GM12873 (cell line): ENCODE measurements around the gene MAPK8.

Experiments
- TF ChIP-seq, protein P1 (sequence below): IDR thresholded peaks from 2 replicates; pipeline ENCODE4 v1.5.1; 2012; ENCODE audit warnings: low read depth, mild to moderate bottlenecking, moderate library complexity, low read length, control low read depth; ENCODE audit not compliant: insufficient read depth; ENCODE audit errors: missing control alignments

The MAPK8 gene

DNA sequence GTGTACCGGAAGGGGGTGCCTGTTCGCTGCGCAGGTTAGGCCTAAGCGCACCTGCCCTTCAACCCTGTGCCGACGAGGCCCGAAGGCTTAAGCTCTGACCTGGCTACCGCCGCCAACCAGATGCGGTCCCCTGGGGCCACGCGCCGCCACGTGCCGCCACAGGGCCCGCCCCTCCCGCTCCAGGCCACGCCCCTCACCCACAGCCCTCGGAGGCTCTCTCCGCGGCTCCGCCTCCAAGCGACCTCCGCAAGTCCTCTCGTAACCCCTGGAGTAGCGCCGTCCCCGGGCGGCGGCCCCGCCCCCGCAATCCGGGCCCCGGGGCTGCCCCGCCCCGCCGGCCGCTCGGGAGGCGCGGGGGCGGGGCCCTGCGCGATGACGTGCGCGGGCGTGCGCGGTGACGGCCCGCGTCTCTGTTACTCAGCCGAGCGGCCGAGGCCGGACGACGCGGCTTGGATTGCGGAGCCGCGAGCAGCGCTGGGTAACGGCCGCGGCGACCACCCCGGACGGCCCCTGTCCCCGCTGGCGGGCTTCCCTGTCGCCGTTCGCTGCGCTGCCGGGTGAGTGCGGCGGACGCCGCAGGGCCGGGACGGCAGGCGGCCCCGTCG, at the start of gene MAPK8:
Gene MAPK8 (plus strand): TSS at position 413 of the 605 bp plus-strand sequence. CDS start 94,984 bp downstream, outside the sequence.
- TF ChIP-seq, protein P1, sequence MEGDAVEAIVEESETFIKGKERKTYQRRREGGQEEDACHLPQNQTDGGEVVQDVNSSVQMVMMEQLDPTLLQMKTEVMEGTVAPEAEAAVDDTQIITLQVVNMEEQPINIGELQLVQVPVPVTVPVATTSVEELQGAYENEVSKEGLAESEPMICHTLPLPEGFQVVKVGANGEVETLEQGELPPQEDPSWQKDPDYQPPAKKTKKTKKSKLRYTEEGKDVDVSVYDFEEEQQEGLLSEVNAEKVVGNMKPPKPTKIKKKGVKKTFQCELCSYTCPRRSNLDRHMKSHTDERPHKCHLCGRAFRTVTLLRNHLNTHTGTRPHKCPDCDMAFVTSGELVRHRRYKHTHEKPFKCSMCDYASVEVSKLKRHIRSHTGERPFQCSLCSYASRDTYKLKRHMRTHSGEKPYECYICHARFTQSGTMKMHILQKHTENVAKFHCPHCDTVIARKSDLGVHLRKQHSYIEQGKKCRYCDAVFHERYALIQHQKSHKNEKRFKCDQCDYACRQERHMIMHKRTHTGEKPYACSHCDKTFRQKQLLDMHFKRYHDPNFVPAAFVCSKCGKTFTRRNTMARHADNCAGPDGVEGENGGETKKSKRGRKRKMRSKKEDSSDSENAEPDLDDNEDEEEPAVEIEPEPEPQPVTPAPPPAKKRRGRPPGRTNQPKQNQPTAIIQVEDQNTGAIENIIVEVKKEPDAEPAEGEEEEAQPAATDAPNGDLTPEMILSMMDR: no peak

DNA sequence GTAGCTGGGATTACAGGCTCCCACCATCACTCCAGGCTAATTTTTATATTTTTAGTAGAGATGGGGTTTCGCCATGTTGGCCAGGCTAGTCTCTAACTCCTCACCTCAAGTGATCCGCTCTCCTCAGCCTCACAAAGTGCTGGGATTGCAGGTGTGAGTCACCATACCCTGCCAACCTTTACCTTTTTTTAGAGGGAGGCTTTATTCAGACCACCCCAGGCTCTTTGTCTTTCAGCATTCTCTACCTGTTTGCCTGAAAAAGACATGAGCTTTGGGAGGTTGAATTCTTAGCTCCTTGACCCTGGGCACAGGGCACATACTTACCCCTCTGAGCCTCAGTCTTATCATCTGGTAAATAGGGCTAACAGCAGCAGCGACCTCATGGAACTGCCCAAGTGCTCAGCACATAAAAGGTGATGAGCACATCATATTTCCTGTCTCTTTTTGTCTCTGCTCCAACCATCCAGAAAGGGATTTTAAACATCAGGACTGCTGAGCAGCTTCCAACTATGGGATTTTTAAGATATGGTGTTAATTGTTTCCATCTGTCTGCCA, 49.0 kb upstream of the MAPK8 start:
- TF ChIP-seq, protein P1: no peak

- TF ChIP-seq, protein P1: no peak
Observed at GRCh38 chr10:48258105-48258504, 48.4 kb upstream of the MAPK8 start.

GRCh38 chr10:48266528-48266927, 39.9 kb upstream of the MAPK8 start:
- TF ChIP-seq, protein P1: peak; percentile 24

- TF ChIP-seq, protein P1: no peak
Observed at GRCh38 chr10:48271047-48271730, 35.3 kb upstream of the MAPK8 start.

GRCh38 chr10:48272682-48273081, 33.8 kb upstream of the MAPK8 start:
- TF ChIP-seq, protein P1: no peak

DNA sequence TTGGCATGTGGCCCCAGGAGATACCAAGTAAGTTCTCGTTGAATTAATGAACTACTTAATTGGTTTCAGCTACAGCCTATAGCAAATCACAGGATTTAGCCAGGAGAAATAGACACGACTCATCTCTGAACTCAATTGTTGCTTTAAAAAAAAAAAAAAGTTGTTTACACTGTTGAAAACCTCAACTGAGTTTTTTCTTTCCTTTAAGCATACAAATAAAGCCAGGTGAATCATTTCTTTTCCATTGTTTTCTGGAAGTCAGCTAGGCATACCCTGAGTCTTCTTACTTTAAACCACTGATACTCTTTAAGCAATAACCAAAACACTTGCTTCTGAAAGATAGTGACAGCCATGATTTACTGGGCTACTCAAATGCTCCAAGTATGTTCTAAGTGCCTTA, 32.7 kb upstream of the MAPK8 start:
- TF ChIP-seq, protein P1: no peak
